GM23338 (cell line): Measurements from ENCODE around the gene FAM167B. TPM values are rescaled to one million over a fixed set of nuclear protein-coding genes. Genes with fewer than 3 reads are reported as not detected.
A peak's percentile ranks its signal among the peaks of the same experiment; 100 is the strongest.

Source experiments
- ATAC-seq: fragments of 200-7000 bp; cut with Tn5 transposase; 3 replicates; pipeline ENCODE4 v1.9.1; 2020
- DNase-seq: peaks from one replicate; pipeline ENCODE4 v3.0.0-alpha.2; 2015; ENCODE audit warnings: low spot score
- H2AFZ ChIP-seq: fragments of 200-600 bp; sonication (generic); 2 replicates; pipeline ENCODE4 v1.8.0; 2016; ENCODE audit warnings: antibody characterized with exemption, mild to moderate bottlenecking, moderate library complexity
- H3F3A ChIP-seq: fragments of 200-600 bp; sonication (generic); replicated peaks from 2 replicates; pipeline ENCODE4 v1.8.0; 2017; ENCODE audit warnings: antibody characterized with exemption, mixed run types, low read depth
- H3K27ac ChIP-seq: fragments of 200-600 bp; sonication (generic); 2 replicates; pipeline ENCODE4 v1.6.1; 2016; ENCODE audit warnings: low read depth
- H3K27me3 ChIP-seq: fragments of 200-600 bp; sonication (generic); 2 replicates; pipeline ENCODE4 v1.8.0; 2016; ENCODE audit warnings: mild to moderate bottlenecking, mixed run types, moderate library complexity; ENCODE audit not compliant: insufficient read depth
- H3K36me3 ChIP-seq: fragments of 200-600 bp; sonication (generic); 2 replicates; pipeline ENCODE4 v1.8.0; 2016; ENCODE audit warnings: mild to moderate bottlenecking; ENCODE audit not compliant: insufficient read depth
- H3K4me1 ChIP-seq: fragments of 200-600 bp; sonication (generic); 2 replicates; pipeline ENCODE4 v1.8.0; 2016; ENCODE audit warnings: mild to moderate bottlenecking, moderate library complexity; ENCODE audit not compliant: insufficient read depth
- H3K4me2 ChIP-seq: fragments of 200-600 bp; sonication (generic); 2 replicates; pipeline ENCODE4 v1.7.1; 2017; ENCODE audit warnings: mixed run types
- H3K4me3 ChIP-seq: fragments of 200-600 bp; sonication (generic); 2 replicates; pipeline ENCODE4 v1.6.1; 2016; ENCODE audit warnings: mixed run types
- H3K79me2 ChIP-seq: fragments of 200-600 bp; sonication (generic); replicated peaks from 2 replicates; pipeline ENCODE4 v1.8.0; 2017; ENCODE audit warnings: mild to moderate bottlenecking; ENCODE audit not compliant: insufficient read depth
- H3K9me2 ChIP-seq: fragments of 200-600 bp; sonication (generic); 2 replicates; pipeline ENCODE4 v1.8.0; 2017; ENCODE audit not compliant: insufficient read depth
- H4K20me1 ChIP-seq: fragments of 200-600 bp; sonication (generic); replicated peaks from 2 replicates; pipeline ENCODE4 v1.8.0; 2017; ENCODE audit warnings: mild to moderate bottlenecking; ENCODE audit not compliant: insufficient read depth
- H3K27ac Mint-ChIP-seq: 2 replicates; pipeline ENCODE4 v1.8.0; 2020; ENCODE audit warnings: inconsistent platforms, mild to moderate bottlenecking, moderate library complexity, mixed read lengths
- H3K27me3 Mint-ChIP-seq: 3 replicates; pipeline ENCODE4 v1.8.0; 2022; ENCODE audit warnings: low read depth, mild to moderate bottlenecking, moderate library complexity, mixed read lengths, inconsistent platforms; ENCODE audit not compliant: insufficient read depth, poor library complexity
- H3K36me3 Mint-ChIP-seq: 3 replicates; pipeline ENCODE4 v1.8.0; 2021; ENCODE audit warnings: low read depth, mild to moderate bottlenecking, inconsistent platforms, moderate library complexity, mixed read lengths
- H3K4me1 Mint-ChIP-seq: 3 replicates; pipeline ENCODE4 v1.8.0; 2020; ENCODE audit warnings: mild to moderate bottlenecking, inconsistent platforms, mixed read lengths
- H3K4me3 Mint-ChIP-seq: 3 replicates; pipeline ENCODE4 v1.8.0; 2021; ENCODE audit warnings: moderate library complexity, mild to moderate bottlenecking, inconsistent platforms, mixed read lengths
- H3K9me3 Mint-ChIP-seq: 3 replicates; pipeline ENCODE4 v1.8.0; 2020; ENCODE audit warnings: moderate library complexity, mild to moderate bottlenecking, inconsistent platforms, mixed read lengths
- CREB1 ChIP-seq: fragments of 250-450 bp; sonication (Bioruptor Pico); IDR thresholded peaks from 2 replicates; pipeline ENCODE4 v1.5.0; 2020; ENCODE audit warnings: low read depth, mild to moderate bottlenecking, moderate library complexity
- CTCF ChIP-seq, 2 experiments: fragments of 200-600 bp in 1 of 2; sonication (generic) in 1 of 2; conservative IDR thresholded peaks; 2 replicates each; pipeline versions ENCODE4 v1.5.1 to v1.6.1; 2016 to 2017; ENCODE audit warnings: antibody characterized with exemption in 2 of 2, low read depth in 2 of 2, mild to moderate bottlenecking in 2 of 2, moderate library complexity in 1 of 2
- ETS1 ChIP-seq: IDR thresholded peaks from 2 replicates; pipeline ENCODE4 v1.6.1; 2016; ENCODE audit warnings: antibody characterized with exemption
- EZH2 ChIP-seq: fragments of 200-600 bp; sonication (generic); IDR thresholded peaks from one replicate; pipeline ENCODE4 v1.8.0; 2017; ENCODE audit warnings: antibody characterized with exemption, mild to moderate bottlenecking, low read depth; ENCODE audit not compliant: unreplicated experiment
- EZH2phosphoT487 ChIP-seq: fragments of 200-600 bp; sonication (generic); IDR thresholded peaks from one replicate; pipeline ENCODE4 v1.8.1; 2018; ENCODE audit warnings: antibody characterized with exemption; ENCODE audit not compliant: unreplicated experiment
- JUNB ChIP-seq: IDR thresholded peaks from one replicate; pipeline ENCODE4 v1.6.1; 2016; ENCODE audit warnings: antibody characterized with exemption; ENCODE audit not compliant: unreplicated experiment
- NANOG ChIP-seq: IDR thresholded peaks from 2 replicates; pipeline ENCODE4 v1.6.1; 2016; ENCODE audit warnings: antibody characterized with exemption, borderline replicate concordance
- POLR2AphosphoS5 ChIP-seq: IDR thresholded peaks from 2 replicates; pipeline ENCODE4 v1.6.1; 2016; ENCODE audit warnings: antibody characterized with exemption, low read depth
- REST ChIP-seq: IDR thresholded peaks from one replicate; pipeline ENCODE4 v1.6.1; 2018; ENCODE audit warnings: antibody characterized with exemption; ENCODE audit not compliant: unreplicated experiment
- STAT1 ChIP-seq: IDR thresholded peaks from one replicate; pipeline ENCODE4 v1.6.1; 2016; ENCODE audit warnings: antibody characterized with exemption; ENCODE audit not compliant: unreplicated experiment
- ZNF114 ChIP-seq: fragments of 250-450 bp; sonication (Bioruptor Pico); IDR thresholded peaks from 2 replicates; pipeline ENCODE4 v1.5.0; 2020; ENCODE audit warnings: mild to moderate bottlenecking, moderate library complexity
- polyA plus RNA-seq: library from polyadenylated mRNA; unstranded; fragments of >200 nt; fragmentation: Nextera tagmentation; extraction: Ambion mirVana; gene quantifications from 2 replicates; pipeline ENCODE4 v1.2.1, GENCODE V29; 2016
- total RNA-seq: library from RNA; depleted of rRNA; stranded (reverse); fragments of >200 nt; shearing (Covaris generic); gene quantifications from 2 replicates; pipeline ENCODE4 v1.2.3, GENCODE V29; 2014

The FAM167B gene
- total and polyA plus RNA-seq, 2 experiments from 2014 or later = 0.31 to 2.2 TPM

GRCh38 chr1:32265846-32266245 is 18.8 kb downstream of the FAM167B start:
- H3K27me3 ChIP-seq = no peaks in the 10 kb centered on the region
- peaks cover 13% of the 10 kb centered on the region for H3K4me1 Mint-ChIP-seq
- H3F3A ChIP-seq = 0 out of 2 replicates have a peak, but pooled peaks cover 6% of the 10 kb centered on the region
- no peaks in the 10 kb centered on the region for H3K9me2 ChIP-seq
- H3K4me1 ChIP-seq = no peaks in the 10 kb centered on the region
- H3K27ac Mint-ChIP-seq = no peak overlapping the region
- peaks cover 7% of the 10 kb centered on the region for H3K27me3 Mint-ChIP-seq
- no peaks in the 10 kb centered on the region for H3K79me2 ChIP-seq
- H3K4me2 ChIP-seq = no peak overlapping the region
- H4K20me1 ChIP-seq = no peaks in the 10 kb centered on the region
- TF ChIP-seq EZH2phosphoT487 (no peak), JUNB (no peak), CREB1 (CRISPR knock-in tag) (no peak)
- H2AFZ ChIP-seq = no peak overlapping the region; the same call in 1 of the 2 replicates
- no peaks in the 10 kb centered on the region for H3K36me3 ChIP-seq
- no peaks in the 10 kb centered on the region for H3K9me3 Mint-ChIP-seq
- no peak overlapping the region for H3K4me3 Mint-ChIP-seq
- DNase-seq = no peak
- no peak overlapping the region for H3K27ac ChIP-seq
- no peak for ATAC-seq
- H3K4me3 ChIP-seq = no peak overlapping the region
- no peaks in the 10 kb centered on the region for H3K36me3 Mint-ChIP-seq

- Mint-ChIP-seq H3K27me3 (peaks cover 9% of the 10 kb centered on the region), H3K9me3 (no peaks in the 10 kb centered on the region), H3K36me3 (no peaks in the 10 kb centered on the region; the same call in 2 of the 3 replicates), H3K4me3 (no peak overlapping the region; the same call in 2 of the 3 replicates), H3K4me1 (peaks cover 16% of the 10 kb centered on the region), H3K27ac (no peak overlapping the region)
- H3K27ac ChIP-seq = no peak overlapping the region
- no peaks in the 10 kb centered on the region for H3K27me3 ChIP-seq
- H4K20me1 ChIP-seq = no peaks in the 10 kb centered on the region
- DNase-seq (no peak), ATAC-seq (no peak)
- no peaks in the 10 kb centered on the region for H3K36me3 ChIP-seq
- H3F3A ChIP-seq = peaks cover 13% of the 10 kb centered on the region; the same call in 1 of the 2 replicates
- H3K4me3 ChIP-seq = no peak overlapping the region
- H3K4me2 ChIP-seq = no peak overlapping the region
- H2AFZ ChIP-seq = 0 out of 2 replicates have a peak overlapping the region, but pooled peaks have one; percentile 14
- H3K4me1 ChIP-seq = no peaks in the 10 kb centered on the region
- H3K79me2 ChIP-seq = no peaks in the 10 kb centered on the region
- H3K9me2 ChIP-seq = no peaks in the 10 kb centered on the region
- TF ChIP-seq NANOG (no peak), JUNB (no peak), EZH2 (no peak), STAT1 (no peak), CREB1 (CRISPR knock-in tag) (no peak), ETS1 (no peak), REST (no peak), ZNF114 (CRISPR knock-in tag) (no peak), CTCF (conservative IDR thresholded peaks at IDR 0.05; ENCODE audit: low read depth in 2 of 2) (no peak), POLR2AphosphoS5 (no peak)
These were observed 20.0 kb downstream of the FAM167B start for GRCh38 chr1:32266921-32267591.
